Loucy (cell line): ENCODE results near the gene SULT1A3.
"Not testable (repeated sequence)": the region's sequence is repeated elsewhere in the genome, so short reads cannot be mapped to it uniquely, and the experiment has no call there.

Experiments
- H2AFZ ChIP-seq: fragments of 200-600 bp; sonication (generic); 2 replicates; pipeline ENCODE4 v1.6.0; 2016; ENCODE audit warnings: antibody characterized with exemption, mild to moderate bottlenecking, low read length, moderate library complexity
- H3F3A ChIP-seq: fragments of 200-600 bp; 2 replicates; pipeline ENCODE4 v1.6.0; 2016; ENCODE audit warnings: antibody characterized with exemption, low read depth, mild to moderate bottlenecking
- H3K27me3 ChIP-seq: fragments of 200-600 bp; sonication (generic); 2 replicates; pipeline ENCODE4 v1.6.1; 2014; ENCODE audit warnings: low read length, mild to moderate bottlenecking; ENCODE audit not compliant: insufficient read depth, poor library complexity, severe bottlenecking
- H3K36me3 ChIP-seq: fragments of 200-600 bp; sonication (generic); 2 replicates; pipeline ENCODE4 v1.6.1; 2016; ENCODE audit warnings: low read length; ENCODE audit not compliant: insufficient read depth
- H3K4me1 ChIP-seq: fragments of 200-600 bp; sonication (generic); 2 replicates; pipeline ENCODE4 v1.5.1; 2014; ENCODE audit warnings: low read length, mild to moderate bottlenecking; ENCODE audit not compliant: insufficient read depth, poor library complexity, severe bottlenecking
- H3K4me2 ChIP-seq: fragments of 200-600 bp; sonication (generic); 2 replicates; pipeline ENCODE4 v1.6.0; 2014; ENCODE audit warnings: antibody characterized with exemption, low read length, low read depth, mild to moderate bottlenecking; ENCODE audit not compliant: poor library complexity, severe bottlenecking
- H3K4me3 ChIP-seq: fragments of 200-600 bp; sonication (generic); 2 replicates; pipeline ENCODE4 v1.5.1; 2014; ENCODE audit warnings: low read length, mild to moderate bottlenecking, mixed read lengths; ENCODE audit not compliant: poor library complexity, severe bottlenecking
- H3K79me2 ChIP-seq: fragments of 200-600 bp; sonication (generic); 2 replicates; pipeline ENCODE4 v1.6.1; 2014; ENCODE audit warnings: low read length; ENCODE audit not compliant: insufficient read depth
- H3K9ac ChIP-seq: fragments of 200-600 bp; sonication (generic); 2 replicates; pipeline ENCODE4 v1.6.0; 2014; ENCODE audit warnings: mild to moderate bottlenecking, low read depth, low read length, moderate library complexity; ENCODE audit not compliant: poor library complexity, severe bottlenecking
- H3K9me2 ChIP-seq: fragments of 200-600 bp; sonication (generic); replicated peaks from 2 replicates; pipeline ENCODE4 v1.6.1; 2016; ENCODE audit warnings: low read depth, low read length, mixed read lengths
- H3K9me3 ChIP-seq: fragments of 200-600 bp; sonication (generic); 2 replicates; pipeline ENCODE4 v1.6.1; 2014; ENCODE audit warnings: mild to moderate bottlenecking, antibody characterized with exemption, low read length, low read depth; ENCODE audit not compliant: insufficient read depth
- H4K20me1 ChIP-seq: fragments of 200-600 bp; sonication (generic); 2 replicates; pipeline ENCODE4 v1.6.0; 2014; ENCODE audit warnings: antibody characterized with exemption, low read length, mild to moderate bottlenecking; ENCODE audit not compliant: insufficient read depth, poor library complexity, severe bottlenecking
- EZH2phosphoT487 ChIP-seq: fragments of 200-600 bp; IDR thresholded peaks from 2 replicates; pipeline ENCODE4 v1.6.1; 2018; ENCODE audit warnings: antibody characterized with exemption, mild to moderate bottlenecking, moderate library complexity, borderline replicate concordance
- TF ChIP-seq, protein P1 (sequence below): fragments of 200-600 bp; sonication (generic); conservative IDR thresholded peaks from 2 replicates; pipeline ENCODE4 v1.5.1; 2014; ENCODE audit warnings: mild to moderate bottlenecking, antibody characterized with exemption, low read length

The SULT1A3 gene

DNA sequence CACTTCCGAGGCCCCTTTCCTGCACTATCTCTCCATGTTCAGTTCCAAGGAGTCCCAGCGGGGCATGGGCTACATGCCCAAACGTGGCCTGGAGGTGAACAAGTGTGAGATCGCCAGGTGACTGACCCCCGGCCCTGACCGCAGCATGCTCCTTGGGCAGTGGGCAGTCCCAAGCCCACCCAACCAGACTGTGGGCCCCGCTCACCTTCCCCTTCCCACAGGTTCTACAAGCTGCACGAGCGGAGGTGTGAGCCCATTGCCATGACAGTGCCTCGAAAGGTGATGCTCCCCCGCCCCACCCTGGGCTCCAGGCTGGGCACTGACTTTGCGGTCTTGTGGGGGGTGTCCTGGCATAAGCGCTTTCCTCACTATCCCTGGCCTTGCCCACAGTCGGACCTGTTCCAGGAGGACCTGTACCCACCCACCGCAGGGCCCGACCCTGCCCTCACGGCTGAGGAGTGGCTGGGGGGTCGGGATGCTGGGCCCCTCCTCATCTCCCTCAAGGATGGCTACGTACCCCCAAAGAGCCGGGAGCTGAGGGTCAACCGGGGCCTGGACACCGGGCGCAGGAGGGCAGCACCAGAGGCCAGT lies 11.0 kb upstream of the SULT1A3 start:
- Histone ChIP-seq H3K9ac (no peak overlapping the region), H3K4me2 (peak overlapping the region; percentile 100), H3F3A (peaks cover 7% of the 10 kb centered on the region; the same call in 1 of the 2 replicates), H3K27me3 (no peaks in the 10 kb centered on the region), H3K36me3 (peaks cover 14% of the 10 kb centered on the region; the same call in 1 of the 2 replicates), H3K9me2 (no peaks in the 10 kb centered on the region), H3K79me2 (peaks cover 49% of the 10 kb centered on the region), H3K9me3 (no peaks in the 10 kb centered on the region), H3K4me1 (peaks cover 28% of the 10 kb centered on the region), H4K20me1 (peaks cover 22% of the 10 kb centered on the region), H3K4me3 (peak overlapping the region; percentile 96), H2AFZ (no peak overlapping the region)
- no peak for TF ChIP-seq EZH2phosphoT487
- TF ChIP-seq, protein P1, sequence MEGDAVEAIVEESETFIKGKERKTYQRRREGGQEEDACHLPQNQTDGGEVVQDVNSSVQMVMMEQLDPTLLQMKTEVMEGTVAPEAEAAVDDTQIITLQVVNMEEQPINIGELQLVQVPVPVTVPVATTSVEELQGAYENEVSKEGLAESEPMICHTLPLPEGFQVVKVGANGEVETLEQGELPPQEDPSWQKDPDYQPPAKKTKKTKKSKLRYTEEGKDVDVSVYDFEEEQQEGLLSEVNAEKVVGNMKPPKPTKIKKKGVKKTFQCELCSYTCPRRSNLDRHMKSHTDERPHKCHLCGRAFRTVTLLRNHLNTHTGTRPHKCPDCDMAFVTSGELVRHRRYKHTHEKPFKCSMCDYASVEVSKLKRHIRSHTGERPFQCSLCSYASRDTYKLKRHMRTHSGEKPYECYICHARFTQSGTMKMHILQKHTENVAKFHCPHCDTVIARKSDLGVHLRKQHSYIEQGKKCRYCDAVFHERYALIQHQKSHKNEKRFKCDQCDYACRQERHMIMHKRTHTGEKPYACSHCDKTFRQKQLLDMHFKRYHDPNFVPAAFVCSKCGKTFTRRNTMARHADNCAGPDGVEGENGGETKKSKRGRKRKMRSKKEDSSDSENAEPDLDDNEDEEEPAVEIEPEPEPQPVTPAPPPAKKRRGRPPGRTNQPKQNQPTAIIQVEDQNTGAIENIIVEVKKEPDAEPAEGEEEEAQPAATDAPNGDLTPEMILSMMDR, result no peak

DNA sequence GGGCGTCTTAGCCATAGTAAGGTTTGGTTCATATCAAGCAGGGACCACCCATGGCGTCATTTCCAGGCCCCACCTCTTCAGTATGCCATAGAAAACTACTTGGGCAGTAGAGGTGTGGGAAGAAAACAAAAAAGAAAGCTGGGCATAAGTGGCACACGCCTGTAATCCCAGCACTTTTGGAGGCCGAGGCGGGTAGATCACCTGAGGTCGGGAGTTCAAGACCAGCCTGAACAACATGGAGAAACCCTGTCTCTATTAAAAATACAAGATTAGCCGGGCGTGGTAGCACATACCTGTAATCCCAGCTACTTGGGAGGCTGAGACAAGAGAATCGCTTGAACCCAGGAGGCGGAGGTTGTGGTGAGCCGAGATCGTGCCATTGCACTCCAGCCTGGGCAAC lies 7.9 kb upstream of the SULT1A3 start:
- Histone ChIP-seq H4K20me1 (peaks cover 14% of the 10 kb centered on the region), H3K4me1 (peaks cover 13% of the 10 kb centered on the region), H3K36me3 (peaks cover 14% of the 10 kb centered on the region; the same call in 1 of the 2 replicates), H3K79me2 (peaks cover 22% of the 10 kb centered on the region)
- H2AFZ ChIP-seq, H3K9me2 ChIP-seq, H3F3A ChIP-seq, H3K9ac ChIP-seq, H3K27me3 ChIP-seq, H3K9me3 ChIP-seq, H3K4me2 ChIP-seq, H3K4me3 ChIP-seq: not testable (repeated sequence)

DNA sequence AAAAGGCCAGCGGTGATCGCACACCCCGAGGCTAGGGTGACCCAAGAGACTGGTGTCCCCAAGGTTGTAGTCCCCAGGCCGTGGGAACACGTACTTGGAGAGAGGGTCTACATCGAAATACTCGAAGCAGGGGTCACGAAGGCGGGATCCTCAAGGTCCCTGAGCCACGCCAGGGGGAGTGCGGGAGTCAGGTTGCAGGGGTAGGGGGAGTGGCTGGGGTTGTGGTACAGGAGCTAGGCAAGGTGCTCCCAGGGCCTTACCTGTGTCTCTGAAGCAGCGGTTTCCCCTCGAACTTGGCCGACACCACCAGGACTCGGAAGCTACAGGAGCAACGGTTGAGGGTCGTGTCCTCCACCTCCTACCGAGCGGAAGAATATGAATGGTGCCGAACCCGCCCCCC lies 6.0 kb upstream of the SULT1A3 start:
- not testable (repeated sequence) for H3K9me2 ChIP-seq, H4K20me1 ChIP-seq, H3K9me3 ChIP-seq, H3K27me3 ChIP-seq, H3K9ac ChIP-seq, H3K4me1 ChIP-seq, H3K4me2 ChIP-seq, H3F3A ChIP-seq, H3K36me3 ChIP-seq, H2AFZ ChIP-seq, H3K79me2 ChIP-seq, H3K4me3 ChIP-seq

DNA sequence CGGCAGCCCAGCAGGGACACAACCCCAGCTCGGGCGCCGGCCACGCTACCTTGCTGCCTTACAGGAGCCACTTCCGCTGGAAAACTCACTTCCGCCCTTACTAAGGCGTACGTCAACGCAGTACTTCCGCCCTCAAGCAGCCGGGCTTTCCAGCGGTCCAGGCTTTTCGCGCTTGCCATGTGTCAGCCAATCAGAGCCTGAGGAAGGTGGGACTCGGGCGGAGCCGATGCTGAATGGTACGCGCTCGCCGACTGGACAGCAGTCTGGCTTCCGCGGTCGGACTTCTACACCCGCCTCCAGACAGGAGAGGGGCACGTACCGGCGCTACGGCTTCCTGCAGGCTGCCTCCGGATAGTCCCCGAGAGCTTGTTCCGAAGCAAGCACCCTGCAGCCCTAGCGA lies 5.4 kb upstream of the SULT1A3 start, which contains the start of the genes BOLA2B and SLX1A:
Gene BOLA2B (minus strand): TSS at position 52 of the 400 bp plus-strand sequence. CDS start 71 bp downstream, outside the sequence.
Gene SLX1A (plus strand): TSS at position 261 of the 400 bp plus-strand sequence. CDS start 210 bp downstream, outside the sequence.
- not testable (repeated sequence) for H3K4me2 ChIP-seq, H4K20me1 ChIP-seq, H3K4me1 ChIP-seq, H3K36me3 ChIP-seq, H3K9me3 ChIP-seq, H3K9ac ChIP-seq, H2AFZ ChIP-seq, H3K79me2 ChIP-seq, H3K27me3 ChIP-seq, H3F3A ChIP-seq, H3K9me2 ChIP-seq
- peak within 1 kb of the TSS; percentile 65 for H3K4me3 ChIP-seq

DNA sequence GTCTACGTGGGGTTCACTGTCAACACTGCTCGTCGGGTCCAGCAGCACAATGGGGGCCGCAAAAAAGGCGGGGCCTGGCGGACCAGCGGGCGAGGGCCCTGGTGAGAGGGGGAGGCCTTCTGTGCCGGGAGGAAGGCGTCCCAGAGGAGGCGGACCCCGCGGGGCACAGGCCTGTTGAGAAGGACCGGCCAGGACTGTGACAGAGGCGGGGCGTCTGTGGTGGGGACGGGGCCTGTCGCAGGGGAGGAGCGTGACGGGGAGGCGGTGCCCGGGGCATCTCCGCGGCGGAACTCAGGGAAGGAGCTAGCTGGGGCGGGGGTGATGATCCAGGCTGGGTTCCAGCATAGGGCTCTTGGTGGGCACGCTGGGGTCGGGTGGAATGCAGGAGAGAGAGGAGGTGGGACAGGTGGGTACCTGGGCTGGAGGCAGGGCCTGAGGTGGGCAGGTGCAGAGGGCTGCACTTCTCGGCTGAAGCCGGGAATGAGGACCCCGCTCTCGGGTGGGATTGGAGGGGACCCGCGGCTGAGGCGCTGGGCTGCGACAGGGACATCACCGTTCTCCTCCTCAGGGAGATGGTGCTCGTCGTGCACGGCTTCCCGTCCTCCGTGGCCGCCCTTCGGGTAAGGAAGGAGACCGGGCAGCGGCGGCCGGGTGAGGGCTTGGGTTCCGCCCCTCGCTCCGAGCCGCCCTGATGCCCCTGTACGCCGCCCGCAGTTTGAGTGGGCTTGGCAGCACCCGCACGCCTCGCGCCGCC lies 4.7 kb upstream of the SULT1A3 start:
- H3K9me2 ChIP-seq, H3K27me3 ChIP-seq, H3F3A ChIP-seq, H3K4me2 ChIP-seq, H3K9me3 ChIP-seq, H4K20me1 ChIP-seq, H3K79me2 ChIP-seq, H3K36me3 ChIP-seq, H2AFZ ChIP-seq, H3K4me1 ChIP-seq, H3K9ac ChIP-seq: not testable (repeated sequence)
- H3K4me3 ChIP-seq, result peak overlapping the region; percentile 65

DNA sequence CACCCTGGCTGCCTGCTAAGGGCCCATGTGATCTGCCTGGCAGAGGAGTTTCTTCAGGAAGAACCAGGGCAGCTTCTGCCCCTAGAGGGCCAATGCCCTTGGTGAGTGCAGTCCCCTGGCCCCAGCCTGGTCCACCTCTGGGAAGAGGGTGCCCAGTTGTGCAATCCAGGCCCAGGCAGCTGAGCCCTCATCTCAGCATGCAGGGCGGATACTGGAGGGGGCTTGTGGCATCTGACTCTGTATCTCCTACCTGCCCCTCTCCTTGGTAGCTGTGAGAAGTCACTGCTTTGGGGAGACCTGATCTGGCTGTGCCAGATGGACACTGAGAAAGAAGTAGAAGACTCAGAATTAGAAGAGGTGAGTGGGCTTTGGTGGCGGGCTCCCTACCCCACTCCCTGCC lies 2.1 kb upstream of the SULT1A3 start:
- H3K4me3 ChIP-seq, H3K4me2 ChIP-seq, H3K9ac ChIP-seq, H3K9me2 ChIP-seq, H3K9me3 ChIP-seq, H3F3A ChIP-seq, H3K36me3 ChIP-seq, H3K4me1 ChIP-seq, H3K27me3 ChIP-seq, H2AFZ ChIP-seq, H4K20me1 ChIP-seq, H3K79me2 ChIP-seq: not testable (repeated sequence)
